LNCaP clone FGC (cell line): ENCODE data around the gene LPP.
A peak's percentile ranks its signal among the peaks of the same experiment; 100 is the strongest.

ENCODE experiments used
- DNase-seq: peaks from one replicate; pipeline ENCODE4 v3.0.0-alpha.2; 2011; ENCODE audit warnings: low read depth
- H3K4me3 ChIP-seq: 2 replicates; pipeline ENCODE4 v1.5.1; 2011; ENCODE audit warnings: mild to moderate bottlenecking, low read depth, low read length, control low read depth
- CTCF ChIP-seq: IDR thresholded peaks from 2 replicates; pipeline ENCODE4 v1.5.1; 2012; ENCODE audit warnings: mild to moderate bottlenecking; ENCODE audit not compliant: control insufficient read depth, insufficient read depth; ENCODE audit errors: extremely low read depth

LPP gene

GRCh38 chr3:188509316-188509715 is 355.4 kb downstream of the LPP start:
- H3K4me3 ChIP-seq, result no peak overlapping the region

GRCh38 chr3:188510366-188510765 is 356.4 kb downstream of the LPP start:
- DNase-seq, result peak; percentile 82
- no peak for TF ChIP-seq CTCF
- no peak overlapping the region for H3K4me3 ChIP-seq

More at GRCh38 chr3:188509316-188509715, 355.4 kb downstream of the LPP start:
- no peak for TF ChIP-seq CTCF
- DNase-seq, result no peak

GRCh38 chr3:188513662-188514328 is 359.8 kb downstream of the LPP start:
- no peak for DNase-seq
- TF ChIP-seq CTCF, result no peak
- H3K4me3 ChIP-seq, result no peak overlapping the region

- DNase-seq, result no peak
- H3K4me3 ChIP-seq, result no peak overlapping the region
- no peak for TF ChIP-seq CTCF
These were observed 362.6 kb downstream of the LPP start for GRCh38 chr3:188516515-188516914.

GRCh38 chr3:188518416-188518815 is 364.5 kb downstream of the LPP start:
- TF ChIP-seq CTCF, result no peak
- H3K4me3 ChIP-seq, result no peak overlapping the region
- no peak for DNase-seq

GRCh38 chr3:188518835-188519452 is 365.0 kb downstream of the LPP start:
- TF ChIP-seq CTCF, result no peak
- DNase-seq, result no peak

GRCh38 chr3:188520466-188520865 is 366.5 kb downstream of the LPP start:
- DNase-seq, result no peak
- no peak for TF ChIP-seq CTCF
- no peak overlapping the region for H3K4me3 ChIP-seq

More at GRCh38 chr3:188518835-188519452, 365.0 kb downstream of the LPP start:
- no peak overlapping the region for H3K4me3 ChIP-seq
